ENCODE measurements around the gene MED29. TPM values are rescaled to one million over a fixed set of nuclear protein-coding genes. Genes with fewer than 3 reads are reported as not detected.

The MED29 gene
- total and polyA plus RNA-seq, 2 of the 13 experiments (the other 11 are each of a cell fraction or from before 2014, with no cell fraction given) = 14.0 to 19.7 TPM

GRCh38 chr19:39397360-39398296 lies 6.5 kb downstream of the MED29 start (continued):
- no peak for TF ChIP-seq ZNF407 (CRISPR knock-in tag; IDR thresholded peaks at IDR 0.05; ENCODE audit: not compliant biosample characterization)
- 0 out of 2 replicates have a peak, but pooled peaks have one; percentile 80 for TF ChIP-seq ZIK1 (CRISPR knock-in tag; IDR thresholded peaks at IDR 0.05; ENCODE audit: borderline replicate concordance, low read depth)
- TF ChIP-seq ZNF317 (CRISPR knock-in tag; IDR thresholded peaks at IDR 0.05) = 0 out of 2 replicates have a peak, but pooled peaks have one; percentile 63
- no peak for TF ChIP-seq CAMTA2 (CRISPR knock-in tag; IDR thresholded peaks at IDR 0.05; ENCODE audit: borderline replicate concordance)
- TF ChIP-seq ZSCAN9 (CRISPR knock-in tag; IDR thresholded peaks at IDR 0.05; ENCODE audit: borderline replicate concordance) = peak; percentile 74
- peak; percentile 91 for TF ChIP-seq XRCC5 (optimal IDR thresholded peaks at IDR 0.05; ENCODE audit: low read length)
- TF ChIP-seq TCF7 (IDR thresholded peaks at IDR 0.05; ENCODE audit: low read depth) = no peak
- TF ChIP-seq ZBTB8A (CRISPR knock-in tag; IDR thresholded peaks at IDR 0.05; ENCODE audit: borderline replicate concordance, low read depth) = no peak
- TF ChIP-seq FUBP1 (CRISPR knock-in tag; IDR thresholded peaks at IDR 0.05; ENCODE audit: borderline replicate concordance) = no peak
- peak; percentile 50 for TF ChIP-seq ZNF18 (CRISPR knock-in tag; IDR thresholded peaks at IDR 0.05; ENCODE audit: insufficient replicate concordance)
- peak; percentile 92 for TF ChIP-seq ERF (CRISPR knock-in tag; IDR thresholded peaks at IDR 0.05)
- peak; percentile 81; the same call in 1 of the 2 replicates for TF ChIP-seq ZBTB20 (CRISPR knock-in tag; IDR thresholded peaks at IDR 0.05; ENCODE audit: borderline replicate concordance, low read depth)

Measured in HepG2 (cell line).